Esophagus muscularis mucosa (tissue), 3 donors: ENCODE results near the gene L1CAM.

Source experiments
- CTCF ChIP-seq, 3 experiments: fragments of 200-600 bp in 2 of 3; fragments of 450-650 bp in 1 of 3; sonication (generic) in 2 of 3; IDR thresholded peaks; one replicate each; pipeline ENCODE4 v1.5.1; 2017 to 2019; ENCODE audit warnings: antibody characterized with exemption in 3 of 3, mild to moderate bottlenecking in 2 of 3, moderate library complexity in 1 of 3
- POLR2AphosphoS5 ChIP-seq, 2 donors: sonication (generic); formaldehyde crosslinking; IDR thresholded peaks; one replicate each; pipeline ENCODE4 v1.6.1; 2017; ENCODE audit warnings: antibody characterized with exemption in 2 of 2

- TF ChIP-seq CTCF (IDR thresholded peaks at IDR 0.05) (no peak), POLR2AphosphoS5 (IDR thresholded peaks at IDR 0.05) (no peak)
Observed at GRCh38 chrX:153819384-153820040, 66.5 kb downstream of the L1CAM start.
